GM12878 (cell line): ENCODE measurements around the gene MAPRE2.

Experiments used
- BHLHE40 ChIP-seq, 2 experiments: fragments of 450-650 bp in 1 of 2; IDR thresholded peaks; 2 replicates each; pipeline ENCODE4 v1.6.1; 2011 to 2017; ENCODE audit warnings: low read depth in 2 of 2, borderline replicate concordance in 1 of 2, improper control_type of control experiment in 1 of 2, low read length in 1 of 2, mild to moderate bottlenecking in 1 of 2
- LARP7 ChIP-seq: fragments of 450-650 bp; IDR thresholded peaks from 2 replicates; pipeline ENCODE4 v1.6.1; 2017; ENCODE audit warnings: mild to moderate bottlenecking
- POLR2A ChIP-seq: IDR thresholded peaks from 2 replicates; pipeline ENCODE4 v1.6.1; 2011; ENCODE audit warnings: low read depth, mild to moderate bottlenecking, low read length
- POLR2AphosphoS5 ChIP-seq: IDR thresholded peaks from 2 replicates; pipeline ENCODE4 v1.6.1; 2011; ENCODE audit warnings: mild to moderate bottlenecking, low read length, inconsistent platforms
- RCOR1 ChIP-seq: conservative IDR thresholded peaks from 2 replicates; pipeline ENCODE4 v1.6.1; 2012; ENCODE audit warnings: low read depth, low read length, improper control_type of control experiment
- STAT1 ChIP-seq: fragments of 450-650 bp; conservative IDR thresholded peaks from 2 replicates; pipeline ENCODE4 v1.6.1; 2014; ENCODE audit warnings: antibody characterized with exemption, mild to moderate bottlenecking
- TF ChIP-seq, protein P1 (sequence below), 3 experiments: IDR thresholded peaks in 2 of 3; conservative IDR thresholded peaks in 1 of 3; 2 replicates each; pipeline ENCODE4 v1.5.1; 2011; ENCODE audit warnings: low read depth in 3 of 3, low read length in 3 of 3, mild to moderate bottlenecking in 3 of 3, control low read depth in 2 of 3, moderate library complexity in 2 of 3, inconsistent platforms in 1 of 3, mixed read lengths in 1 of 3; ENCODE audit not compliant: control insufficient read depth in 2 of 3, insufficient read depth in 1 of 3; ENCODE audit errors: extremely low read depth in 1 of 3
- TF ChIP-seq, protein P2 (sequence below): IDR thresholded peaks from 2 replicates; pipeline ENCODE4 v1.6.1; 2012; ENCODE audit warnings: low read depth, low read length, improper control_type of control experiment

DNA sequence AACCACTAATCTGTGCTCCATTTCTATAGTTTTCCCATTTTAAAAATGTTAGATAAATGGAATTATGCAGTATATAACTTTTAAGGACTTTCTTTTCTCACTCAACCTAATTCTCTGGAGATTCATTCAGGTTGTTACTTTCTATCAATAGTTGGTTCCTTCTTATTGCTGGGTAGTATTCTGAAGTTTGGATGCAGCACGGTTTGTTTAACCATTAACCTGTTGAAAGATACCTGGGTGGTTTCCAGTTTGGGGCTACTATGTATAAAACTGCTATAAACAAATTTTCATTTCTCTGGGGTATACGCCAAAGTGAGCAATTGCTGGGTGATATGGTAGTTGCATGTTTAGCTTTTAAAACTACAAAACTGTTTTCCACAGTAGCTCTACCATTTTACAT lies 39.1 kb upstream of the MAPRE2 start:
- TF ChIP-seq, protein P1, sequence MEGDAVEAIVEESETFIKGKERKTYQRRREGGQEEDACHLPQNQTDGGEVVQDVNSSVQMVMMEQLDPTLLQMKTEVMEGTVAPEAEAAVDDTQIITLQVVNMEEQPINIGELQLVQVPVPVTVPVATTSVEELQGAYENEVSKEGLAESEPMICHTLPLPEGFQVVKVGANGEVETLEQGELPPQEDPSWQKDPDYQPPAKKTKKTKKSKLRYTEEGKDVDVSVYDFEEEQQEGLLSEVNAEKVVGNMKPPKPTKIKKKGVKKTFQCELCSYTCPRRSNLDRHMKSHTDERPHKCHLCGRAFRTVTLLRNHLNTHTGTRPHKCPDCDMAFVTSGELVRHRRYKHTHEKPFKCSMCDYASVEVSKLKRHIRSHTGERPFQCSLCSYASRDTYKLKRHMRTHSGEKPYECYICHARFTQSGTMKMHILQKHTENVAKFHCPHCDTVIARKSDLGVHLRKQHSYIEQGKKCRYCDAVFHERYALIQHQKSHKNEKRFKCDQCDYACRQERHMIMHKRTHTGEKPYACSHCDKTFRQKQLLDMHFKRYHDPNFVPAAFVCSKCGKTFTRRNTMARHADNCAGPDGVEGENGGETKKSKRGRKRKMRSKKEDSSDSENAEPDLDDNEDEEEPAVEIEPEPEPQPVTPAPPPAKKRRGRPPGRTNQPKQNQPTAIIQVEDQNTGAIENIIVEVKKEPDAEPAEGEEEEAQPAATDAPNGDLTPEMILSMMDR (IDR thresholded peaks at IDR 0.05 in 2 of 3, conservative IDR thresholded peaks at IDR 0.05 in 1 of 3; ENCODE audit: control insufficient read depth in 2 of 3, extremely low read depth in 1 of 3, insufficient read depth in 1 of 3, low read depth in 3 of 3, low read length in 3 of 3) = no peak
- TF ChIP-seq LARP7 (no peak), RCOR1 (no peak), POLR2A (no peak), BHLHE40 (IDR thresholded peaks at IDR 0.05; ENCODE audit: borderline replicate concordance in 1 of 2, low read depth in 2 of 2, low read length in 1 of 2) (no peak), POLR2AphosphoS5 (no peak), STAT1 (no peak)
- TF ChIP-seq, protein P2, sequence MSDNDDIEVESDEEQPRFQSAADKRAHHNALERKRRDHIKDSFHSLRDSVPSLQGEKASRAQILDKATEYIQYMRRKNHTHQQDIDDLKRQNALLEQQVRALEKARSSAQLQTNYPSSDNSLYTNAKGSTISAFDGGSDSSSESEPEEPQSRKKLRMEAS = no peak
